ENCODE data around the gene CHORDC1.
A peak's percentile ranks its signal among the peaks of the same experiment; 100 is the strongest.
"Not testable (repeated sequence)": the region's sequence is repeated elsewhere in the genome, so short reads cannot be mapped to it uniquely, and the experiment has no call there.

CHORDC1 gene

DNA sequence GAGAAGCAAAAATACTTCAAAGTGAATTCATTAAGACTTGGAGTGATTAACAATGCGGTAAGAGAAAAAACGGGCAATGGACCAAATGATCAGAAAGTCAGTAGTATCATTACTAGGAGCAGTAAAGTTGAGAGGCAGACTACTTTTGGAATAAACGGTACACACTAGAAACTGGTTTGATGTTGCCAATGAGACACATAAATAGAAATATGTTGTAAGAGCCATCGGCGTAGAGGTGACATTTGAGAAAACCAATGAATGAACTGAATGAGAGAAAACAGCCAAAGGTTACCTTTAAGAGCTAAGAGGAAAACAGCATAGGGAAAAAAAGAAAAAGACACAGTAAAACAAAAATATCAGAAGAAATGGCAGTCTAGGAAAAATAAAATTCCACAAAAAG lies 6.2 kb downstream of the CHORDC1 start:
- DNase-seq (ENCODE audit: low spot score), result no peak

DNA sequence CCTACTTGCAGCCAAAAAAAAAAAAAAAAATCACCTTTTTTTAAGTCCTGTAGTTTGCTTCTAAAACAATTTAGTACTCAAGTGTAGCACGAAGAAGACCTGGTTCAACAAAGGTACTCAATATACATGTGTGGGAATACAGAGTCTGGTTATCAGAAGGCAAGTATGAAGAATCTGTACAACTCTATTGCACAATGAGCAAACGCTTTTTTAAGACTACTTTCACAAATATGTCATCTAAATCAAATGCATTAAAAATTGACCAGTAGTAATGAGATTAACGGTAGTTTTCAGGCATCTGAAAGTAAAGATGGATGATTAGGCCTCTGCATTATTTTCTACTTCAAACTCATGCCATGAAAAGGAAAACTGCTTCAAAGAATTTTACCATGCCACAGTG lies 9.5 kb downstream of the CHORDC1 start:
- DNase-seq (ENCODE audit: low spot score), result no peak

DNA sequence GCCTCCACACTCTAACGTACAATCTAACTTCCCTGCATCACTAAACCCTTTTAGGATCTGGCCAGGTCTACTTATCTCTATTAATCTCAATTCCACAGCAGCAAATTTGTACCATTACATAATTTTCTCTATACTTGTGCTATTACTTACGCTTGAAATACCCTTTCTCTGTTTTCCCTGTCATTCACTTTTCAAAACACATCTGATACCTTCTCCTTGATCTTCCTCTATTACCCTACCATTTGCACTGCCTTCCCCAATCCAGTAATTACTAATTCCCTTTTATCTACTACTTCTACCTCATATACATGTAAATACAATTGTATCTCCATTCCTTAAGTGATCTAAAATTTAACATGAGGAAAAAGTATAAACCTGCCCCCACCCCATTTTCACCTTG lies 14.0 kb downstream of the CHORDC1 start:
- no peak for DNase-seq (ENCODE audit: low spot score)

DNA sequence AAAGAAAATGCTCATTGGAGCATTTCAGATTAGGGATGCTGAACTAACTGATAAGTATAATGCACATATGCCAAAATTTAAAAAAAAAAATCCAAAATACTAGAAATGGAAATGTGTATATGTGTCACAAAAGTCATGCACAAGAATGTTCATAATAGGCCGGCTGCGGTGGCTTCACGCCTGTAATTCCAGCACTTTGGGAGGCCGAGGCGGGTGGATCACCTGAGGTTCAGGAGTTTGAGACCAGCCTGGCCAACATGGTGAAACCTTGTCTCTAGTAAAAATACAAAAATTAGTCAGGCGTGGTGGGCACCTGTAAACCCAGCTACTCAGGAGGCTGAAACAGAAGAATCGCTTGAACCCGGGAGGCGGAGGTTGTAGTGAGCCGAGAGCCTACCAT lies 14.9 kb downstream of the CHORDC1 start:
- not testable (repeated sequence) for DNase-seq (ENCODE audit: low spot score)

DNA sequence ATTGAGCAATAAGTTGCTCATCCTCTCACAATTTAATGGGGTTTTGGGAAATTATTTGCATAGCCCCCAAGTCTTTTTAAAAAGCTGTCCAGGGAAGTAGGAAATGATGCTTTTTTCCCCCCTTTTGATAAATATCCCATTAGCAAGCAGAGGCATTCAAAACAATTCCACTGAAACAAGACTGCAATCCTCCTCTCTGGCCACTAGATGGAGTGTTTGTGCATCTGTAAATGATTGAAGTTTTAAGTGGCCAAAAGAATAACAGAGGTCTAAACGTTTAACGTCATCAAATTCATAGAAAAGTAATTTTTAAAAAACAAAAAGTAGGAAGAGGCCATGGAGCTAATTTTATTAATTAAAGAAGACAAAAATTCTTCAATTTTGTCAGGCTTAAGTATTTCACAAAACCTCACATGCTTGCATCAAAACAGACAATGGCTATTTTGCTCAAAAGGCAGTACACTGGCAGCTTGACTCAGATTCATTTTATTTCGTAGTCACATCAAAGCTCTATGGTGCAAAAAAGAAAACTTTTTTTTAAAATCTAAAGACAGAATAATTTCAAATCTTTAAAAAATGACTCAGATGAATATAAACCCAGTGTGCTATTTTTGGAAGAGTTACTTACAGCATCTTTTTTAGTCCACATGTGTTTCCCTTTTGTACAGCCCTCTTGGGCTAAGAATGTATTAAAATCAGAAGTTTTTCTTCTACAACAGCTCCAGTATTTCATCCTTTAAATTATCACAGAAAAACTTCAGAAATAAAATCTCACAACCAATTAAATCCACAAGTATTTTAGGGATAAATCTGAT lies 17.8 kb downstream of the CHORDC1 start:
- DNase-seq (ENCODE audit: low spot score), result peak; percentile 64

DNA sequence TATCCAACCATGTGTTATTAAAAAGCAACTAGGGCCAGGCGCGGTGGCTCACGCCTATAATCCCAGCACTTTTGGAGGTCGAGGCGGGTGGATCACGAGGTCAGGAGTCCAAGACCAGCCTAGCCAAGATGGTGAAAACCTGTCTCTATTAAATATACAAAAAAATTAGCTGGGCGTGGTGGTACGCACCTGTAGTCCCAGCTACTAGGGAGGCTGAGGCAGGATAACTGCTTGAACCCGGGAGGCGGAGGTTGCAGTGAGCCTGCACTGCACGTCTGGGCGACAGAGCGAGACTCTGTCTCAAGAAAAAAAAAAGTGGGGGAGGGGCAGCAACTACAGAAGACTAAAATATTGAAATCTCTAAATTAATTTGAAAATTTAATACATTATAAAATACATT lies 18.4 kb downstream of the CHORDC1 start:
- DNase-seq (ENCODE audit: low spot score), result no peak

DNA sequence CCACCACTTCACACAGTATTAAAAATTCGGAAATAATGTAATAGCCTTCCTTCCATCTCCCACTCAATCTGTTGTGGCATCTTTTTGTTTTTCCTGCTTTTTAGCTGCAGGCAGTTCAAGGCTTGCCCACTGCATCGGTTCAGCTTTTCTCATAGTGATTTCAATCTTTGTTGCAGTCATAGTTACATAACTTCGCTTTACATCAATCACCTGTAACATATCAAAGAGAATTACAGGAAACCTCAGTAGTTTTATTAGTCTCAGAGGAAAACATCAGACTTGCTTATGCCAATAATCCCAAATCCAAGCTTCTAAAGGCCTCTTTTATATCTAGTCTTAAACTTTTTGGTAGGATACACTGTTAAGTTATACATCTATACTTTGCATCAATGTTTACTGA lies 20.5 kb downstream of the CHORDC1 start:
- no peak for DNase-seq (ENCODE audit: low spot score)

DNA sequence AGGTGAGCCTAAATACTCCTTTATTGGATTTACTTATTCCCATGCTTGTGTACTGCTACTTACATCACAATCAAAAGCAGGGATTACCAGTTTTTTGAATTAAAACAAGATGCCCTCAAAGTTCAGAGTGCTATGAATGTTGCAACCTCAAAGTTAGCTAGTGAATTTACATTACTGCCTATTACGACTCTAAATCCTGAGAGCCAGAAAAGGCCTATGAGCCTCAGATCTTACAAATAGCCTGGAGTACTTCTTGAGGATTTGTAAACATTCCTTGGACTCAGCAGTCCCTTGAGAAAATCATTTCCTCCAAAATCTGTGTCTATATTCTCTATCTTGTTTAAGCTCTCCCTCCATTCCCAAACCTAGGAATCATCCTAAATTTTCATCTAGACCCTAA lies 25.5 kb downstream of the CHORDC1 start:
- no peak for DNase-seq (ENCODE audit: low spot score)

DNA sequence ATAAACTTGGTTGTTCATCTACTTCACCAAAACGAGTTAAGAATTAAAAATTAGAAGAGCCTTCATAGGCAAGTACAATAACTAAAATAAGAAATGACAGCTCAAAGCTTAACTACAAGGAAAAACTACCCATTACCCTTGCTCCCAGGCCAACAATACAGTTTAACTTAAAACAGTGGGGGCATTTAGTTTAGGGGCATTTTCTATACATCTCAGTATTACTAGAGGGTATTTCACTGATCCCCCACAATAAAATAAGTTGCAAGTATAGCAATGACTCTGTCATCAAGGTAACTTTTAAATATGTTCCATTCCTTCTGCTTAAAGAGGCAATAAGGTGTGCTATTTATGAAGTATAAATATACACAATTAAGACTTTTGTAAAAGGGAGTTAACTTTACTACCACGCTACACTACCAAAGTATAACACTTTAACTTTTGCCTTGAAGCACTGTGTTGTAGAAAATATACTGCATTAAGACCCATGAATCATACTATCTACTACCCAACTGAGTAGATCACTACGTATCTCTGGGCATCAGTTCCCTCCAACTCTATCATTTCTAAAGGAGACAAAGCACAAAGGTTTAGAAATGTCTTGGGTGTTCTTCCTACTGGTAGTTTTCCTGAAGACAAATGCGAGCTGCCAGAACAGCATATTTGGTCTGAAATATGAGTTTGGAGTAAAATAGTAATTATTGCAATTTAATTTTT lies 29.8 kb downstream of the CHORDC1 start:
- DNase-seq (ENCODE audit: low spot score), result no peak

DNA sequence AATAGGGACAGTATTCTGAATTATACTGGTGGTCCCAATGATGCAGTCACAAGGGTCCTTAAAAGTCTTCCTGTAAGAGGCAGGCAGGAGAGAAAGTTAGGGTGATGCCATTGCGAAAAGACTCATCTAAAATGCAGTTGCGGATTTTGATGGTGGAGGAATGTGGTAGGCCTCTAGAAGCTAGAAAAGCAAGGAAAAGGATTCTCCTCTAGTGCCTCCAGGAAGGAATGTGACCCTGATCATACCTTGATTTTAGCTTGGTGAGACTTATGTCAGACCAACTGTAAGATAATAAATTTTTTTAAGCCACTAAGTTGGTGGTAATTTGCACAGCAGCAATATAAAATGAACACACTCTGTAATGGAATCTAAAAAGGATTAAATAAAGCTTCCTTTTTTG lies 33.8 kb downstream of the CHORDC1 start:
- DNase-seq (ENCODE audit: low spot score), result no peak

DNA sequence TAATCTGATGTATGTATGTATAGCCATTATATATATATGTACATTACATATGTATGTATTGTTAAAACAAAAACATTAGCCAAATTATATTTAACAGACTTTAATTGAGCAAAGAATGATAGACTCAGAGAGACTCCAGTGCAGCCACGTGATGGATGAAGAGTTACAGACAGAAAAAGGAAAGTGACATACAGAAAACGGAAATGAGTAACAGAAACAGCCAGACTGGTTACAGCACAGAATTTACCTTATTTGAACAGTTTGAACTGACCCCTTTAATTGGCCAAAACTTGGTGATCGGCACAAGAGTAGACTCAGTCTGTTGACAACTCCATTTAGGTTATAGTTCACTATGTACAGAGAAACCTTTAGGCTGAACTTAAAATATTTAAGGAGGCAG lies 35.0 kb downstream of the CHORDC1 start:
- DNase-seq (ENCODE audit: low spot score), result no peak

DNA sequence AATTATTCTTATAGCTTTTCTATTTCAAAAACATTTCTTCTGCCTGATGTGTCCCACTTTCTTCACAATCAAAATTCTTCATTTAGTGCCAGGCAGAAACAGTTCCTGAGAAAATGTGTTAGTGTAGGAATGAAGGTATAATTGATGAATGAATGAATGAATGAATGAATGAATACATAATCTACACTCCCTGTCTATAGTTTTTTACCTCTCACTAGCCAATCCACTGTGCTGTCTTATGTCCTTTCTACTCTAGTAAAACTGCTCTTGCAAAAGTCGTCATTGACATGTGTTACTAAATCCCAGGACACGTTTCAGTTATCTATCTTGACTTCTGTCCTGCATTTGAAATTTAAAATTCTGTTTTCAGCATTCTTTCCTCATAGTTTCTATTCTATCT lies 42.9 kb downstream of the CHORDC1 start:
- no peak for DNase-seq (ENCODE audit: low spot score)

DNA sequence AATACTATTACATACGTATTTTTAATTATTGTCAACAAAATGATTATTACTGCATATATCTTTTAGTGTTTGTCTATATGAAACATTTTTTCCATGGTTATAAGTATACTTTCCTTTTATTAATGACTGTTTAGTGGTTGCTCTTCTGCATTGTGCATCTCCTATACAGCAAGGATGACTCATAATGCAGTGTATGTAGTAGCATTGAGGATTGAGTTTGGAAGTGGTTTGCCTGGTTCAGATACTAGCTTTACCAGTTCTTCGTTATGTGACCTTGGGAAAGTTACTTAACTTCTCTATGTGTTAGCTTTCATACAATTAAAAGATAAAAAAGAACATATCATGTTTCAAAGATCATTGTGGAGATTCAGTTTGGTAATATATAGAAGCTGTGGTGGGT lies 44.1 kb downstream of the CHORDC1 start:
- DNase-seq (ENCODE audit: low spot score), result no peak

DNA sequence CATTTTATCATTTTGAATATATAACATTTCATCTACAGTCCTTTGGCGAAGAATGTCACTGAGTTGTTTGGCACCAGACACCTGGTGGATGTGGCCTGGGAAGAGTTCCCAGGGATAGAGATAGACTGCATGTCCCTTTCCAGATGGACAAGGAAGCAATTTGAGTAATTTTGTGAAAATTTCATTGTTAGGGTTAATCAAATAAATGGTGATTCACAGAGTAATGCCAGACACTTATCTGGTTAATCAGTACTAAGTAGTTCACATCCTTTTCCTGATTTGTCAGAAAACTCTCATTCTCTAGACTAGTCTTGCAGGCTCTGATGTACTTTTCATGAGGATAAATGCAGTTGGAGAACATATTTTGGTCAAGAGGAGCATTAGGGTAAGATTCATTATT lies 46.8 kb downstream of the CHORDC1 start:
- no peak for DNase-seq (ENCODE audit: low spot score)

DNA sequence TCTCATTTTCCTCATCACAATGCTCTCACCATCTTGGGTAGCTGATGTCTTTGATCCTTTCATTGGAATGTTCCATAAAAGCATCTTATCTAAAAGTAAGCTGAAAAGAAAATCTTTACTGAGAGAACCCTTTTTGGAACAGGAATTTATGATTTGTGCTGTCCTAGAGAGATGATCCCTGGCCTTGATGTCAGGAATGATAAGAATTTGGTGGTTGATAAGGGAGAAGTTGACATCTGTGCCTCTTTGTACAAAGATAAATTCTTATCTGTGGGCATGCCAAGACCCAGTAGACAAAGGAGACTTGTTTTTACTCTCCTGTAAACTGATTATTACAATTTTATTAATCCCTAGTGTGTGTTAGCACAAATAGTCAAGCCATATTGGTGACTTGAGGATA lies 51.5 kb downstream of the CHORDC1 start:
- DNase-seq (ENCODE audit: low spot score), result no peak

DNA sequence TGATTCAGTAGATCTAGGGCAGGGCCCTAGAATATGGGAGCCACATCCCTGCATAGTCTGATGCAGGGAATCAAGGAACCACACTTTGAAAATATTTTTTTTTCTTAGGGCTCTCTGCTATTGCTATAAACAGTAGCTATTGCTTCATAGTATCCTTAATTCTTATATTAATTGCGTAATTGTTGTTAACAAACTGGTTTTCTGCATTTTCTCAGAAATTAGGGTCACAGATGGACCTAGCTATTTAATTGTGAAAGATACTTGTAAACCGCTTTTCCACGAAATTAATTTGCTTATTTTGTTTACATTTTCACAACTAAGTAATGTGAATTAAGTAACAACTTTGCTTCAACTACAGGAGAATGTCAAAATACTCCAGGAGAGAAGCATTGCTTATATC lies 54.3 kb downstream of the CHORDC1 start:
- no peak for DNase-seq (ENCODE audit: low spot score)

DNA sequence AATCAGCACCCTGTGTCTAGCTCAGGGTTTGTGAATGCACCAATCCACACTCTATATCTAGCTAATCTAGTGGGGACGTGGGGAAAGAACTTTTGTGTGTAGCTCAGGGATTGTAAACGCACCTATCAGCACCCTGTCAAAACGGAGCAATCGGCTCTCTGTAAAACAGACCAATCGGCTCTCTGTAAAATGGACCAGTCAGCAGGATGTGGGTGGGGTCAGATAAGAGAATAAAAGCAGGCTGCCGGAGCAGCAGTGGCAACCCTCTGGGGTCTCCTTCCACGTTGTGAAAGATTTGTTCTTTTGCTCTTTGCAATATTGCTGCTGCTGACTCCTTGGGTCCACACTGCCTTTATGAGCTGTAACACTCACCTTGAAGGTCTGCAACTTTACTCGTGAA lies 55.1 kb downstream of the CHORDC1 start:
- not testable (repeated sequence) for DNase-seq (ENCODE audit: low spot score)

DNA sequence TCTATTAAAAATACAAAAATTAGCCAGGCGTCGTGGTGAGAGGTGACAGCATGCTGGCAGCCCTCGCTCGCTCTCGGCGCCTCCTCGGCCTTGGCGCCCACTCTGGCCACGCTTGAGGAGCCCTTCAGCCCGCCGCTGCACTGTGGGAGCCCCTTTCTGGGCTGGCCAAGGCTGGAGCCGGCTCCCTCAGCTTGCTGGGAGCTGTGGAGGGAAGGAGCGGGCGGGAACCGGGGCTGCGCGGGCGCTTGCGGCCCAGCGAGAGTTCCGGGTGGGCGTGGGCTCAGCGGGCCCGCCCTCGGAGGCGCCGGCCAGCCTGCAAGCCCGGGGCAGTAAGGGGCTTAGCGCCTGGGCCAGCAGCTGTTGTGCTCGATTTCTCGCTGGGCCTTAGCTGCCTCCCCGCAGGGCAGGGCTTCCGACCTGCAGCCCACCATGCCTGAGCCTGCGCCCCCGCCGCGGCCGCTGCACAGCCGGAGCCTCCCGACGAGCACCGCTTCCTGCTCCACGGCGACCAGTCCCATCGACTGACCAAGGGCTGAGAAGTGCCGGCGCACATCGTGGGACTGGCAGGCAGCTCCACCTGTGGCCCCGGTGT lies 55.8 kb downstream of the CHORDC1 start:
- DNase-seq (ENCODE audit: low spot score), result not testable (repeated sequence)
